Inferior parietal cortex (tissue), 1 donor: ENCODE measurements around the gene LDAH.
A peak's percentile ranks its signal among the peaks of the same experiment; 100 is the strongest.
"Not testable (repeated sequence)": the region's sequence is repeated elsewhere in the genome, so short reads cannot be mapped to it uniquely, and the experiment has no call there.

Source experiments
- DNase-seq: peaks from one replicate; pipeline ENCODE4 v3.0.0-alpha.2; 2016; ENCODE audit errors: extremely low spot score

LDAH gene

DNA sequence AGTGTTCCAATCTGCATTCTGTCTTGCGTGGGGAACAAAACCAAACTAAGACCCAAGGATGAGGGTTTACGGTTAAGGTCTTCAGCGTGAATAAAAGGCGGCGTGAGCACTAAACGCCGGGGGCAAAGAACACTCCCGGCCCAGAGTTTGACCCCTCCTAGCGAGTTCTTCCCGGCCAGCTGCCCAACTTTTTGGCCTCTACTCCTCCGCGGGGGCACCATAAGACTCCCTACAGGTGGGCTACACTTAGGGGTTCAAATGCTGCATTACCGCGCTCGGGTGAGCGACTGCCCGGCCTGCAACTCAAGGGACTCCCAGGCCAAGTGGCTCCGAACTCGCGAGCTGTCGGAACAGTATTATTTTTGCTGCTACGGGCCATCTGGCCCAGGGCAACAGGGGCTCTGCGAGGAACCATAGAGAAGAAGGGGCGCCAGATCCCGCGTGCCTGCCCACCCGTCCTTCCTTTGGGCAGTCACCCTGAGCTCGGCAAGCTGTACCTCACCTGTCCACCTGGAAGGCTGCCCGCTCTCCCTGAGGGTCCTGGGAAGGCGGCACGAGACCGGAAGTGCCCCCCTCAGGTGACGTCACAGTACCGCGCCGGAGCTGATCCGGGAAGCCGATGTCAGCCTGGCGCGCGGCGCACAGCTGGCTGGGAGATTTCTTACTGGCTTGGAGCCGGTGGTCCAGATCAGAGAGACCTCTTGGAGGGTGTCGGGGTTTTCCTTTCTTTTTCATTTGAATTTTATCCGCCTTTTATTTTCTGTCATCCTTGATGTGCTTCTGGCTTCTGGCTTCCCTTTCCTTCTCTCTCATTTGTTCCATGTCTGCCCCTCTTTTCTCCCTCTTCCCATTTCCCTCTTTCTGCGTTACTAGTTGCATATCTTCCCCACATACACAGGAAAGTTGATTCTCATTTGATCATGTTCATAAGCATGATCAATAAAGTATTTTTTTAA, at the start of gene LDAH:
LDAH (minus strand) TSS at position 567 of the 956 bp plus-strand sequence. CDS start 21,638 bp downstream, outside the sequence.
- DNase-seq: peak; percentile 84

DNA sequence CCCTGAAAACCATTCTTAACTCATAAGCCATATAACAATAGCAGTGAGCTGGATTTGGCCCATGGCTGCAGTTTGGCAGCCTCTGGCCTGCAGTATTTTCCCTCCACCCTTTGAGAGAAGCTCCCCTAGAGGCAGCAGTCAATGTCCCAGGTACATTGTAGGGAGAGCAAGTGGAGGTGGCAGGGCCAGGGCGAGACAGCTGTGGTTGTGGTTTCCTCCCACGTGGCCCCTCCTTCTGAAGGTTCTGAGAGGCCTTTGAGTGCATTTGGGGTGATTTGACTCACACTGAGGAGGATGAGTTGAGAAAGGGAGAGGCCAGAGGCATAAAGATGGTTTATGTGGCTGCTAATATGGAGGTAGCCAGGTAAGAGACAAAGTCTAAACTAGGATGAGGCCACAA, 45.5 kb upstream of the LDAH start:
- DNase-seq: no peak

DNA sequence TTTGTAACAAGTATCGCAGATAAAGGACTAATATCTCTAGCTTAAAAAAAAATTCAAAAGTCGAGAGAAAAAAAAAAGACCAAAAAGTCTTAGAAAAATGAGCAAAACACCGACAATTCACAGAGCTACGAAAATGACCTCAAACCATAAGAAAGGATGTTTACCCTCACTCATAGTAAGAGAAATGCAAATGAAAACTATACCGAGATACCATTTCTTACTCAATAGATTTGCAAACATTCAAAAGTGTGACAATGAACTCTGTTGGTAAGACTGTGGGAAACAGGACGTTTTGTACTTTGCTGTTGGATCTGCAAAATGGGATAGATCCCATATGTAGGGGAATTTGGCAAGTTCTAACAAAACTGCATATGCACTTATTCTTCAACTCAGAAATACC, 39.9 kb upstream of the LDAH start:
- DNase-seq: no peak

DNA sequence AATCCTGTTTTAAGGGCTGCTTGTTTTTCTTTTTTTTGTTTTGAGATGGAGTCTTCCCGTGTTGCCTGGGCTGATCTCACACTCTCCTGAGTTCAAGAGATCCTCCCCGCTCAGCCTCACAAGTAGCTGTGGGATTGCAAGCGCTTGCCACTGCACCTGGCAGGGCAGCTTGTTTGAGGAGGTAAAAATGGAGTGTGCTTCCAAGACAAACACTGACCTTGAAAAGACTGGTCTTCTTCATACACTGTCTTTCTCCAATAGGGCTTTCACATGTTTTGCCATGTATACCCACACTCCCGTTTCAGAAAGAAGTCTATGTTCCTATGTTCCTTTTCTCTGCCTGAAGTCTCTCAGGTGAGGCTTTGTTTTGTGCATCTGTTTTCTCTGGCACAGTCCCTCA, 32.6 kb upstream of the LDAH start:
- no peak for DNase-seq

DNA sequence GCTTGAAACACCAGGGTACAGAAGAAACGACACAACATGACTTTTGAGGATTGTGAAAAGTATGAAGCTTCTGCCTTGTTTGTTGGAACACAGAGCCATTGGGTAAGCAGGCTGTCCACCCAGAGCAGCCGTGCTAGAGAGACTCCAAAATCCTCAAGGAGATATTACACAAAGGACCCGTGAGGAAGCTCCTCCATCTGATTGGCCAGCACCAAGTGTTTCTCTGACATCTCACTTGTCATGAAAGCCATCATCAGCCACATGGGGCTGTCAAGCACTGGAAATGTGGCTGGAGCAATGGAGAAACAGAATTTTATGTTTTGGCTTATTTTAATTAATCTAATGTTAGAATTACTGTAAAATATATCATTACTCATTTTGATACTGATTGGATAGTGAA, 29.8 kb upstream of the LDAH start:
- no peak for DNase-seq

DNA sequence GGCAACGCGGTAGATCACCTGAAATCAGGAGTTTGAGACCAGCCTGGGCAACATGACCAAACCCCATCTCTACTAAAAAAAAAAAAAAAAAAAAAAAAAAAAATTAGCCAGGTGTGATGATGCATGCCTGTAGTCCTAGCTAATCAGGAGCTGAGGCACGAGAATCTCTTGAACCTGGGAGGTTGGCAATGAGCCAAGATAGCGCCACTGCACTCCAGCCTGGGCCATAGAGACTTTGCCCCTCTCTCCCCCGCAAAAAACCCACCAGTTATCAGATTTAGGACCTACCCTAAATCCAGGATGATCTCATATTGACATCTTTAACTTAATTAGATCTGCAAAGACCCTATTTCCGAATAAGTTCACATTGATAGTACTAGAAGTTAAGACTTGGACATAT, 29.2 kb upstream of the LDAH start:
- DNase-seq: no peak

DNA sequence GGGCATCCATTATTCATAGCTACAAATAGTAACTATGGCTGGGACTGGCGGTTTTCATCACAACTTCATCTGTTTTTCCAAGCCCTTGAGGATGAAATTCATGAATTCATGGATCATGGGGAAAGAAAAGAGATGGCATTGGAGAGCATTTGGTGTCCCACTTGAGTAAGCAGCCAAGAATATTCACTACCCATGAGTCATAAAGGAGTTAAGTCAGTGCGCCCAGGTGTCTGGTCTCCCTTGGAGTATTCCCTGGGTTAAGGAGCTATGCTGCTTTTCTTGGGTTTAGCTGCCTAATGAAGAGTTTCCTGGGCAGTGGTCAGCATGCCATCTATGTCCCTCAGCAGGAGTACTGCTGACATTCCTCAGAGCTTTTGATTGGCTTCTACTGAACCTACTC, 21.3 kb upstream of the LDAH start:
- DNase-seq: no peak

DNA sequence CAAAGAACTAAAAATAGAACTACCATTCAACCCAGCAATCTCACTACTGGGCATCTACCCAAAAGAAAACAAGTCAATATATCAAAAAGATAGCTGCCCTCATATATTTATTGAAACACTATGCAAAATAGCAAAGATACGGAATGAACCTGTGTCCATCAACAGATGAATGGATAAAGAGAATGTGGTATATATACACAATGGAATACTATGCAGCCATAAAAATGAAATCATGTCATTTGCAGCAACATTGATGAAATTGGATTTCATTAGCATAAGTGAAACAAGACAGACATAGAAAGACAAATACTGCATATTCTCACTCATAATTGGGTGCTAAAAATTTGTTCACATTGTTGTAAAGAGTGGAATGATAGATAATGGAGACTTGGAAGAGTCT, 16.2 kb upstream of the LDAH start:
- no peak for DNase-seq

DNA sequence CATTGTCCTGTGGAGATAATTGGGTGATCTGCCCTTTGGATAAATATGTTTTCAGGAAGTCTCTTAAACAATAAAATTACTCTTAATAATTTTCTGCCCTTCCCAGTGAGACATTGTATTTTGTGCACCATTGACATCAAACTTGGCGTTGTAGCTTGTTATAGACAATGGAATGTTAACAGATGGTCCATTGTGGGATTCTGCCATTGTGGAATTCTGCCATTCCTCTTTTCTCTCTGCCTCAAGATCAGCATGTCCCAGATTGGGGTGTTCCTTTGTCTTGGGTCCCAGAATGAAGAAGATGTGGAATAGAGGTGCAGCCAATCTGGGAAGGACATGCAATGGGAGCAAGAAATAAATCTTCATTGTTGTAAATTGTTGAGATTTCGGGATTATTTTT, 15.1 kb upstream of the LDAH start:
- no peak for DNase-seq

DNA sequence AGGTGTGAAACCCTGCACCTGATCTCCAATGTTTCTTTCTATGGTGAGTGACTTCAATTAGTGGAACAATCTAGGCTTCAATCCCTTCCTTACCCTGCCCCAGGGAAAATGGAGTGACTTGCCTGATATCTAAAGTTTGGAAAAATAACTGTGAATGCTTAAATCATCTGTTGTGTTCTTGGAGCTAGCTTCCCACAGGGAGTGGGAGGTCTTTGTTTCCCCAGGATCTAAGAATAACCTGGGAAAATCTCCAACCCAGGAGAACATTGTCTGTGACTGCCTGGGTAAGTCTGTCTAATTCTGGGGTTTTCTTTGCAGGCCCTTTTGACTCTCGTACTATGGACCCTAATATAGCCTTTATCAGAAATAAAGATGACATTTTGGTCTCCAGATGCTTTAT, 13.6 kb upstream of the LDAH start:
- DNase-seq: no peak

DNA sequence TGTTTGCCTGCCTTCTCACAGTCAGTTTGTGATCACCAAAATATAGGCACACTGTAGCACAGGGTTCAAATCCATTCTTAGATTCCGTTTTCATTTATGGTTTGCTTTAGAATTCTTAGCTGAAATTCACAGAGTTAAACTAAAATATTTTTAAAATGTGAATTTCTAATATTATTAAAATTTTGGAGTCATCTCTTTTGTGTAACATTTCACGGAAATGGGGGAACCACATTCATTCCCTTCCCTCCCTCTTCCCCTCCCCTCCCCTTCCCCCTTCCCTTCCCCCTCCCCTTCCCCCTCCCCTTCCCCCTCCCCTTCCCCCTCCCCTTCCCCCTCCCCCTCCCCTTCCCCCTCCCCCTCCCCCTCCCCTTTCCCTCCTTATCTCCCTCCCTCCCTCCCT, 11.4 kb upstream of the LDAH start:
- no peak for DNase-seq

DNA sequence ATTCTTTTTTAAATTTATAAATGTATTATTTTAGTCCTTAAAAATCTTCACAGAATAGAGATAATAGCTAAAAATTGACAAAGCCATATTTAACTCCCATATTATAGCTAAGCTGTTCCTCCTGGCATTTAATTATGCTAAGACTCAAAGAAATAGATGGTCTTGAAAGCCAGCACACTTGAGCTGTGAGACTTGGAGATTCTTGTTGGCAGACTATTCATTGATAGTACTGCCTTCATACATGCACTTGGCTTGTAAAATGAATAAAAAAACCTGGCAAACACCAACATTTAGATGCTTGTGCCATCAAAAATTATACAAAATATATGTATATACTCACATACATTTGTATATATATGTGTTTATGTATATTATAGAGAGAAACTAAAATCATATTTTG, 9.7 kb upstream of the LDAH start:
- no peak for DNase-seq

DNA sequence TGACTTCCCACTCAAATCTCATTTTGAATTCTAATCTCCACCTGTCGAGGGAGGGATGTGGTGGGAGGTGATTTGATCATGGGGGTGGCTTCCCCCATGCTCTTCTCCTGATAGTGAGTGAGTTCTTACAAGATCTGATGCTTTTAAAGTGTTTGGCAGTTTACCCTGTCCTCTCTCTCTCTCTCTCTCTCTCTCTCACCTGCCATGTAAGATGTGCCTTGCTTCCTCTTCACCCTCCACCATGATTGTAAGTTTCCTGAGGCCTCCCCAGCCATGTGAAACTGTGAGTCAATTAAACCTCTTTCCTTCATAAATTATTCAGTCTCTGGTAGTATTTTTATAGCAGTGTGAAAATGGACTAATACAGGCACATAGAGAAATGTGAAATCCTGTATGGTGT, 7.0 kb upstream of the LDAH start:
- no peak for DNase-seq

DNA sequence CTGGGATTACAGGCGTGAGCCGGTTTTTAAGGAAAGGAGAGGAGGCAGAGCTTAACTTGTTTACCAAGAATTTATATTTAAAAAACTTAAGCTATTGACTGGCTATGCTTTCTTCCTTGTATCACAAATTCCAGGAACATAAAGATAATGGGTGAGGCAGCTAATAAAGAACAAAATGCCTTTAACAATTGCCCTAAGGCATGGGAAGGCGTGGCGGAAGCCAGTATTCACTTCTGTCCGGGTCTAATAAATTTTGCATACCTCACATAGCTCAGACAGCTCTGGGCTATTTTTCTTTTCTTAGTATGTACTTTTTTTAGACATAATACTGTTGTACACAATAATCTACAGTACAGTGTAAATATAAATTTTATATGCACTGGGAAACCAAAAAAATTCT, 1.0 kb upstream of the LDAH start:
- DNase-seq: no peak

DNA sequence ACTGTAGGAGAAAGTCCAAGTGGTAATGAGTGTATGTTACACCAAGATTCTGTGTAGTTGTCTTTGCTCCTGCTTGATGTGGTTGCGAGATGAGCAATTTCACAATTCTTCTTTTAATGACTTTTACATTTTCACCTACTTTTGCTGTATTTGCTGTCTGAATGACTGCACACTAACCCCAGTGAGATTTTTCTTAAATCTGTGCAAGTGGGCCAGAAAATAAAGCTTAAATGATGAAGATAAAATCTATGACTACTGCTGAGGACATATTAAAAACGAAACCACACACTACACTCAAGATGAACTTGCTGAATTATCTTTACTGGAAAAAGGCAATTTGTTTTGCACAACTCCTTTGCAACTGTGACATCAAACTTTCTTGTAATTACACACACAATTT, 4.1 kb downstream of the LDAH start:
- DNase-seq: no peak

DNA sequence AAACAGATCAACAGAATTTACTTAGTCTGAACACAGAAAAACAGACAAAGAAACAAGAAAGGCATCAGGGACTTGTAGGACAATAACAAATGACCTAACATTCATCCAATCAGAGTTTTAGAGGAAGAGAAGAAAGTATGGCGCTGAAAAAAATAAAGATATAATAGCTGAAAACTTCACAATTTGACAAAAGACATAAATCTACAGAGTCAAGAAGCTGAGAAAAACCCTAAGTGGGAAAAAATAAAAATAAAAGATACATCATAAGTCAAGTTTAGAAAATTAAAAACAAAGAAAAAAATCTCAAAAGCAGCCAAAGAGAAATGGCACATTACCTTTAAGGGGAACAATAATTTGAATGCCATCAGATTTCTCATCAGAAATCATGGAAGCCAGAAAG, 7.7 kb downstream of the LDAH start:
- no peak for DNase-seq

DNA sequence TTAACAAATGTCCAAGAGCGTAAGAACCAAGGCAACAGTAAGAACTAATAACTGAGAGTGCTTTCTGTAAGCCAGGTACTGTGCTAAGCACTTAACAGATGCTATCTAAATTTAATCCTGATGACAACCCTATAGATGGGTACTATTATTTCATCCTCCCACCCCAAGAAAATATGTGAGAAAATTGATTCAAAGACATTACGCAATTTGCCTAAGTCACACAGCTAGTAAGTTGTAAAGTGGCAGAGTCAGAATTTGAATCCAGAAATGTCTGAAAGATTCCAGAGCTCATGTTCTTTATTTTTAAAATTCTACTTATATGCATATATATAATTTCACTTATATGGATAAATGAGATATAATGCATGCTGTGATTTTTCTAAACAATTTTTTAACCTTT, 10.1 kb downstream of the LDAH start:
- no peak for DNase-seq

DNA sequence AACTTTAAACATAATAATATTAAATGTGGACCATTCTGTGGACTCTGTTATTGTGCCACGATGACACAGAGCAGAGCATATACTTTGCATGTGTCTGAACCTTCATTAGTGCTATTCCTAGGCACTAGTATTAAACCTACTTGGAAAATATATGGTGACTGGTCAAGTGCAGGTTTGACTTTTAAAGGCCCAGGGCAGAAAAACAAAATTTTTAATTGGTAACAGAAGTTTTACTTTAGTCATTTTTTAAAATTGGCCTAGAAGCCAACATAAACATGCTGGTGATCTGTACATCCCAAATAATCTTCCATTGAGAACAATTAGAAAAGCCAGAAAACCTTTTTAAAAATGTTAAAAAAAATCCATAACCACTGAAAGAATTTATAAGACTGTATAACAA, 16.6 kb downstream of the LDAH start:
- DNase-seq: no peak

DNA sequence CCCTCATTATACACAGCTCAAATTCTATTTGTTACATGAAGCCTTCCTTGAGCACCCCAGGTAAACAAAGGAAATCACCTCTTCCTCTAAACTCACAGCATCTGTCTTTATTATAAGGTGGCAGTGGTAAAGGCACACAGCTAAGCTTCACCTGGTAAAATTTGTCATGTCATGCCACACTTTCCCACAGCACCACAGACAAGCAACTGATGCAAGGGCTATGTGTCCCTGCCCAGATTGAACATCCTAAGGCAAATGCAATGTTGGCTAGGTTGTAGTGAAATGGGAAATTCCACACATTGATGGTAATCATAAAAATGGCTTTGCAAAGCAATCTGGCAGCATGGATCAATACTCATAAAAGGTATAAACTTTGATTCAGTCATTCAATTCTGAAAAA, 18.9 kb downstream of the LDAH start:
- DNase-seq: no peak

DNA sequence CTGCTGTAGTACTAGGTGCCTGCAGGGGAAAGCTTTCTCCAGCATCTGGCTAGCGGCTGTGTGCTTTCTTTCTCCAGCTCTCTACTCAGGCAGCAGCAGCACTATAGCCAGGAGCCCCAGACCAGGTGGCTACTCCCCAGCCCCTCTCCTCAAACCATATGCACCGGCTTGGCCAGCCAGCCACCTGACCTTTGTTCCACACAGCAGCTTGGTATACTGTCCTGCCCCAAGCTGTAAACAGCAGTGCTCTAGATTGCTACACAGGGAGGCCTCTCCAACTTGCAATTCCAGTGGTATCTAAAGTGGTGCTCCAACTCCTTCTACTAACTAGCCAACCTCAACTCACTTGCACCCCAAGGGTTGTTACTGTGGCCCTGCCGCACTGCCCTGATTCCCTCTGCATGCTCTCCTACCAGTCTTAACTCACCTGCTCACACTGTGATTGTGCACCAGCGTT, 19.6 kb downstream of the LDAH start:
- no peak for DNase-seq

DNA sequence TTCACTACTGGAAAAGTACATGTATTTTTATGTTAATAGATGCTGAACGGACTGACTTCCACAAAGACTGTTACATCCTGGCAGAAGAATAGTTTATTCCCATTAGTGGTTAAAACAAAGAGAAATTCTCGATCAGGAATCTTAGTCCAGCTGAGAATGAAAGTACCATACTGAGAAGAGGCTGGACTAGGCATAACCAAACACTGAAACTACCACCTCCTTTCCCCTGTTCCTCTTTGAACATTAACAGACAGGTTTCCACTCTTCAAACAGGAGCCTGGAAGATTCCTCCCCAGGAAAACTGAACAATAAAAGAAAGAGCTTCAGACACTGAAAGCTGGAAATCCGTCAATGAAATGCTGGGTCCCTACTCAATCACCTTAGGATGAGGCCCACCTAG, 25.8 kb downstream of the LDAH start:
- DNase-seq: no peak

DNA sequence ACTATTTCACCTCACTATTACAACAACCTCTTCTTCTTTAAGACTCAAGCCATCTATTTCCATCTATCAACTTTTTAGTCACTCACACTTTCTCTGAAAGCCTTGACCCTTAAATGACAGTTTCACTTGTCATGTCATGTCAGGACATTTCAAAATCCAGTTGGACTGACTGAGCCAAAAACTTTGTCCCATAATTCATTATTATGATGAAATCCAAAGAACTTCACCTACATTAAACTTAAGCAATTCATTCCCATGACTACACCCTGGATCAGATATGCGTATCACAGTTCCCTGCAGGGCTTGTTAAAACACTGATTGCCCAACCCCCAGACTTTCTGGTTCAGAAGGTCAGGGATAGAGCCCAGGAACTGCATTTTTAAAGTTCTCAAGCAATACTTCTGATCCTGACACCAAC, 26.5 kb downstream of the LDAH start:
- no peak for DNase-seq

DNA sequence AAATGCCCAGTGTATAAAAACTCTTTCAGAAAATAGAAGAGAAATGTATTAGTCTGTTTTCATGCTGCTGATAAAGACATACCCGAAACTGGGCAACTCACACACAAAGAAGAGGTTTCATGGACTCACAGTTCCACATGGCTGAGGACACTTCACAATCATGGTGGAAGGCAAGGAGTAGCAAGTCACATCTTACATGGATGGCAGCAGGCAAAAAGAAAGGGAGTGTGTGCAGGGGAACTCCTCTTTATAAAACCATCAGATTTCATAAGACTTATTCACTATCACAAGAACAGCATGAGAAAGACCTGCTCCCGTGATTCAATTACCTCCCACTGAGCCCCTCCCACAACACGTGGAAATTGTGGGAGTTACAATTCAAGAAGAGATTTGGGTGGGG, 29.0 kb downstream of the LDAH start:
- not testable (repeated sequence) for DNase-seq
